GM21390 (cell line): ENCODE measurements around the gene SPINK2.

Experiments used
- ATAC-seq: cut with Tn5 transposase; IDR thresholded peaks from one replicate; pipeline ENCODE4 v1.9.1; 2021; ENCODE audit not compliant: unreplicated experiment

Gene SPINK2

GRCh38 chr4:56799824-56800756 is 21.4 kb downstream of the SPINK2 start:
- ATAC-seq, result peak; percentile 95

- ATAC-seq, result no peak
These were observed 22.2 kb downstream of the SPINK2 start for GRCh38 chr4:56799161-56799759.

GRCh38 chr4:56796211-56796610 is 25.3 kb downstream of the SPINK2 start:
- ATAC-seq, result no peak

GRCh38 chr4:56791316-56791715 is 30.2 kb downstream of the SPINK2 start:
- peak; percentile 70 for ATAC-seq

- peak; percentile 23 for ATAC-seq
These were observed 30.8 kb downstream of the SPINK2 start for GRCh38 chr4:56790691-56791091.

GRCh38 chr4:56788081-56788480 is 33.4 kb downstream of the SPINK2 start:
- no peak for ATAC-seq

GRCh38 chr4:56787380-56787779 is 34.1 kb downstream of the SPINK2 start:
- no peak for ATAC-seq

GRCh38 chr4:56786955-56787354 is 34.5 kb downstream of the SPINK2 start:
- ATAC-seq, result no peak

GRCh38 chr4:56783986-56784385 is 37.5 kb downstream of the SPINK2 start:
- no peak for ATAC-seq

- no peak for ATAC-seq
These were observed 39.5 kb downstream of the SPINK2 start for GRCh38 chr4:56782019-56782418.

GRCh38 chr4:56773346-56773745 is 48.2 kb downstream of the SPINK2 start:
- no peak for ATAC-seq

- no peak for ATAC-seq
These were observed 49.4 kb downstream of the SPINK2 start for GRCh38 chr4:56772134-56772533.

- no peak for ATAC-seq
These were observed 52.7 kb downstream of the SPINK2 start for GRCh38 chr4:56768763-56769162.

GRCh38 chr4:56768316-56768715 is 53.2 kb downstream of the SPINK2 start:
- ATAC-seq, result no peak

GRCh38 chr4:56767567-56767966 is 53.9 kb downstream of the SPINK2 start:
- ATAC-seq, result no peak

GRCh38 chr4:56764775-56765174 is 56.7 kb downstream of the SPINK2 start:
- no peak for ATAC-seq

- no peak for ATAC-seq
These were observed 57.3 kb downstream of the SPINK2 start for GRCh38 chr4:56764223-56764622.

- no peak for ATAC-seq
These were observed 58.8 kb downstream of the SPINK2 start for GRCh38 chr4:56762484-56763250.

- no peak for ATAC-seq
These were observed 61.3 kb downstream of the SPINK2 start for GRCh38 chr4:56760183-56760582.
